ENCODE results near the gene CNTN1.

DNA sequence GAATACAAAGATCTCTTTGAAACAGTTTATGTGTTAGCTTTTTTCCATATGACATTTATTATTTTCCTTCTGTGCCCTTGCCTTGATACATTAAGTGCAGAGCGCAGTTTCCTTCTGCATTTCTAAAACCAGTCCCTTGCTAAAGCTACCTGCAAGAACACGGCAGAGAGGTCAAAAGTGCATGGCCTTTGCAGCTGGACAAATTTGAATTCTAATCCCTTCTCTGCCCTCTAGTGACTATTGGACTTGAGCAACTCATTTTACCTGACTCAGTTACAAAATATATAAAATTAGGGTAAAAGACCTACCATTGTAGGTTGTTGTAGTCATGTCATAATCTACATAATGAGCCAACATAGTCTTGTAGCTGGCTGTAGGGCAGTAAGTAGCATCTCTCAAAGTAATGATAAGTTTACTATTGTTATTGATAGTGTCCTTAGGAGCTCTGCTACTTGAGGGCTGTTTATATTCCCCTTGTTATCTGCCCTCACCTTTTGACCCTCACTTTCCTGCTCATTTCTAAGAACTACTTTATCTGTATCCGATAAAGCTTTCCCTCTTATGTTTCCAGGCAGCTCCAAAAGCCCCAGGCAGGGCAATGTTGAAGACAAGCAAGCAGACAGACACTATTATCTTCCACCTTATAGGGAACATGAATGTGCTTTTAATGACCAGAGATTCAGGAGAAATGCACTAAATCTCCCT lies 375.9 kb downstream of the CNTN1 start:
- TF ChIP-seq POLR2A (IDR thresholded peaks at IDR 0.05; ENCODE audit: low read depth, low read length) (no peak), POLR2AphosphoS5 (IDR thresholded peaks at IDR 0.05; ENCODE audit: low read depth, low read length) (no peak), SPI1 (IDR thresholded peaks at IDR 0.05; ENCODE audit: low read depth, low read length) (no peak), TAF1 (IDR thresholded peaks at IDR 0.05; ENCODE audit: low read depth, low read length) (no peak)

All from GM12891 (cell line).